22Rv1 (cell line): ENCODE data around the gene FXYD6.

Experiments used
- CTCF ChIP-seq: fragments of 450-650 bp; IDR thresholded peaks from 2 replicates; pipeline ENCODE4 v1.5.1; 2017; ENCODE audit warnings: mild to moderate bottlenecking
- ZFX ChIP-seq: fragments of 450-650 bp; IDR thresholded peaks from 2 replicates; pipeline ENCODE4 v1.6.1; 2017; ENCODE audit warnings: antibody characterized with exemption, borderline replicate concordance

GRCh38 chr11:117891362-117891761, 14.9 kb upstream of the FXYD6 start:
- no peak for TF ChIP-seq CTCF
- TF ChIP-seq ZFX = no peak
